ENCODE data around the gene PLEKHH2. TPM values are rescaled to one million over a fixed set of nuclear protein-coding genes. Genes with fewer than 3 reads are reported as not detected.

Gene PLEKHH2
- total RNA-seq, 6 experiments from 2014 or later = 0.75 to 2.0 (median 1.3) TPM

GRCh38 chr2:43749583-43749982, 112.5 kb downstream of the PLEKHH2 start:
- Histone ChIP-seq H3K27ac (no peak overlapping the region), H3K27me3 (no peaks in the 10 kb centered on the region), H3K4me1 (no peaks in the 10 kb centered on the region), H3K4me3 (no peak overlapping the region), H3K9me3 (no peaks in the 10 kb centered on the region), H3K36me3 (no peaks in the 10 kb centered on the region)
- intact Hi-C loops (cut with DNase I) = no loop called here
- WGBS (ENCODE audit: insufficient coverage, low coverage, low lambda C conversion rate, missing lambda C conversion rate) = 67% methylated on average over 3 of the region's 3 CpGs
- ATAC-seq (no peak), DNase-seq (no peak)
- no peak for TF ChIP-seq POLR2A (IDR thresholded peaks at IDR 0.05)
- no peak for TF ChIP-seq CTCF (IDR thresholded peaks at IDR 0.05)

GRCh38 chr2:43751476-43751990, 114.5 kb downstream of the PLEKHH2 start:
- Histone ChIP-seq H3K27me3 (no peaks in the 10 kb centered on the region), H3K4me1 (no peaks in the 10 kb centered on the region), H3K9me3 (no peaks in the 10 kb centered on the region), H3K4me3 (no peak overlapping the region), H3K36me3 (no peaks in the 10 kb centered on the region), H3K27ac (no peak overlapping the region)
- ATAC-seq (no peak), DNase-seq (no peak)
- TF ChIP-seq POLR2A (IDR thresholded peaks at IDR 0.05) (no peak), CTCF (IDR thresholded peaks at IDR 0.05) (no peak)
- 90% methylated on average over 2 of the region's 5 CpGs for WGBS (ENCODE audit: insufficient coverage, low coverage, low lambda C conversion rate, missing lambda C conversion rate)
- intact Hi-C loops (cut with DNase I) = no loop called here

DNA sequence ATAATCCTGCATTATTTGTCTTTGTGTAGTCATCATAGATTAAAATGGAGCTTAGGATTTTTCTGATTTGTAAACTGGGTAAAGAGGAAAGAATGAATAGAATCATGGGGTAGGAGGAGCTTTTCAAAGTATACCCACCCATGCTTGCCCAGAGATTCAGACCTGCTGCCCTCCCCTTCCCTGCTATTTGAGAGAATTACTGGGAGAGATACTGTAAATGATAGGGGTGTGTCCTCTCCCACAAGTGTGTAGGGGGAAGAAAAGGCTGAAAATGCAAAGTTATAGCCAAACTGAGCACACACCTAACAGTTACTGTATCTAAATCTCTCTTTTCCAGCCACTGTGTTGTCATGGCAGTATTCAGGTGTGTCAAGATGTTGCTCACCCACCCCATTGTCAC, 115.2 kb downstream of the PLEKHH2 start:
- Histone ChIP-seq H3K27ac (no peak overlapping the region), H3K27me3 (no peaks in the 10 kb centered on the region), H3K36me3 (no peaks in the 10 kb centered on the region), H3K4me3 (no peak overlapping the region), H3K9me3 (no peaks in the 10 kb centered on the region), H3K4me1 (no peaks in the 10 kb centered on the region)
- DNase-seq (no peak), ATAC-seq (no peak)
- intact Hi-C loops (cut with DNase I) = no loop called here
- TF ChIP-seq POLR2A (IDR thresholded peaks at IDR 0.05) = no peak
- TF ChIP-seq CTCF (IDR thresholded peaks at IDR 0.05) = no peak

DNA sequence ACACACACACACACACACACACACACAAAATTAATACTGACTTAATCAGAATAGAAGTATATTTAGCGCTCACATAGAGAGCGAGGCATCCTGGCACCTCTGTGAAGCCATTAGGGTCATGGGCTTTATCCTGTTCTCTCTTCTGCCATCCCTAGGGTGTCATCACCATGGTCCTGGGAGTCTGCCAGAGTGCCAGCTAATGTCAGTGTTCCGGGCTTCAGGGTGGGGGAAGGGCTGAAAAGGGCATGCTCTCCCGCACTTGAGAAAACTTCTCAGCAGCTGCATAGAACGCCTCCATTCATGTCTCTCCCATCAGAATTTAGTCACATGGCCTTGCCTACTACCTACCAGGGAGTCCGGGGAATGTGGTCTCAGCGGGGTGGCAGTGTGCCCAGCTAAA, 117.1 kb downstream of the PLEKHH2 start:
- WGBS (ENCODE audit: insufficient coverage, low coverage, low lambda C conversion rate, missing lambda C conversion rate) = 86% methylated on average over 4 of the region's 7 CpGs
- intact Hi-C loops (cut with DNase I) = no loop called here
- Histone ChIP-seq H3K36me3 (no peaks in the 10 kb centered on the region), H3K27me3 (no peaks in the 10 kb centered on the region), H3K4me1 (no peaks in the 10 kb centered on the region), H3K27ac (no peak overlapping the region), H3K9me3 (no peaks in the 10 kb centered on the region), H3K4me3 (no peak overlapping the region)
- no peak for ATAC-seq
- no peak for DNase-seq
- TF ChIP-seq CTCF (IDR thresholded peaks at IDR 0.05) = no peak
- TF ChIP-seq POLR2A (IDR thresholded peaks at IDR 0.05) = no peak

DNA sequence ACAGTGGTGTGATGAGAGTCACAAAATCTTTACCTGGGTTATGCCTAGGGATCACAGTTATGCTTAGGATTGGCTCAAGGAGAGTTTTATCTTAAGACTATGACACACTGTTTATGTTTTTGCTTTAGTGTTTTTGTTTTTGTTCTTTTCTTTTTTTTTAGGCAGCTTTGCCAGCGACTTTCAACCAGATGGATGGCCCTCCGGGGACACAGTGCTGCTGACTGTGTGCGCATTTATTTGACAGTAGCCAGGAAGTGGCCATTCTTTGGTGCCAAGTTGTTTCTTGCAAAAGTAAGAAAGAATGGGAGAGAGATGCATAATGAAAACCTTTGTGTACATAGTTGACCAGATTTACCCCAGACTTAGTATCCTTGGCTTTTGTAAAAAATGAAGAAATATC, 121.7 kb downstream of the PLEKHH2 start:
- Histone ChIP-seq H3K4me1 (no peaks in the 10 kb centered on the region), H3K27ac (no peak overlapping the region), H3K27me3 (no peaks in the 10 kb centered on the region), H3K4me3 (no peak overlapping the region), H3K36me3 (no peaks in the 10 kb centered on the region), H3K9me3 (no peaks in the 10 kb centered on the region)
- 64% methylated on average over 3 of the region's 3 CpGs for WGBS (ENCODE audit: insufficient coverage, low coverage, low lambda C conversion rate, missing lambda C conversion rate)
- no peak for TF ChIP-seq POLR2A (IDR thresholded peaks at IDR 0.05)
- TF ChIP-seq CTCF (IDR thresholded peaks at IDR 0.05) = no peak
- no peak for ATAC-seq
- intact Hi-C loops (cut with DNase I) = no loop called here
- DNase-seq = no peak

Data from right lobe of liver (tissue), 6 donors.